Measurements from ENCODE around the gene ZNF714. TPM values are rescaled to one million over a fixed set of nuclear protein-coding genes. Genes with fewer than 3 reads are reported as not detected.

Gene ZNF714
- total and polyA plus RNA-seq, 2 donors from 2014 or later = 2.0 to 8.8 TPM

DNA sequence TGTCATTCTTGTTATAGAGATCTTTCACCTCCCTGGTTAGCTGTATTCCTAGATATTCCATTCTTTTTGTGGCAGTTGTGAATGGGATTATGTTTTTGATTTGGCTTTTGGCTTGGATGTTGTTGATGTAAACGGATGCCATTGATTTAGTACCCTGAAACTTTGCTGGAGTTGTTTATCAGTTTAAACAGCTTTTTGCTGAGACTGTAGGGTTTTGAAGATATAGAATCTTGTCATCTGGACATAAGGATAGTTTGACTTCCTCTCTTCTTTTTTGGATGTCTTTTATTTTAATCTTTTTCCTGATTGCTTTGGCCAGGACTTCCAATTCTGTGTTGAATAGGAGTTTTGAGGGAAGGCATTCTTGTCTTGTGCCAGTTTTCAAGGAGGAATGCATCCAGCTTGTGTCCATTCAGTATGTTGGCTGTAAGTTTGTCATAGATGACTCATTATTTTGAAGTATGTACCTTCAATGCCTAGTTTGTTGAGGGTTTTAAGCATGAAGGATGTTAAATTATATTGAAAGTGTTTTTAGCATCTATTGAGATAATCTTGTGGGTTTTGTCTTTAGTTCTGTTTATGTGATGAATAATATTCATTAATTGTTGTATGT, 76.6 kb downstream of the ZNF714 start:
- no peaks in the 10 kb centered on the region for H3K9me3 ChIP-seq (ENCODE audit: control insufficient read depth in 2 of 3, insufficient read depth in 1 of 3, low read length in 3 of 3)
- H3K4me3 ChIP-seq (ENCODE audit: low read length in 3 of 3) = no peak overlapping the region
- no peaks in the 10 kb centered on the region for H3K27me3 ChIP-seq (ENCODE audit: control insufficient read depth, insufficient read depth, low read length)
- H3K27ac ChIP-seq (ENCODE audit: low read depth in 2 of 2, low read length in 2 of 2) = no peak overlapping the region
- no peaks in the 10 kb centered on the region for H3K4me1 ChIP-seq (ENCODE audit: control insufficient read depth in 2 of 3, insufficient read depth in 2 of 3, low read depth in 1 of 3, low read length in 3 of 3)
- FAIRE-seq (no peak), DNase-seq (no peak)
- intact Hi-C loops (cut with DNase I) = no loop called here
- peaks cover 0 to 2% (median 0%) of the 10 kb centered on the region in 3 donors for H3K36me3 ChIP-seq (ENCODE audit: control insufficient read depth in 2 of 3, insufficient read depth in 3 of 3, low read length in 3 of 3)
- H3K9ac ChIP-seq (ENCODE audit: low read length in 3 of 3) = no peak overlapping the region
- TF ChIP-seq, protein P1, sequence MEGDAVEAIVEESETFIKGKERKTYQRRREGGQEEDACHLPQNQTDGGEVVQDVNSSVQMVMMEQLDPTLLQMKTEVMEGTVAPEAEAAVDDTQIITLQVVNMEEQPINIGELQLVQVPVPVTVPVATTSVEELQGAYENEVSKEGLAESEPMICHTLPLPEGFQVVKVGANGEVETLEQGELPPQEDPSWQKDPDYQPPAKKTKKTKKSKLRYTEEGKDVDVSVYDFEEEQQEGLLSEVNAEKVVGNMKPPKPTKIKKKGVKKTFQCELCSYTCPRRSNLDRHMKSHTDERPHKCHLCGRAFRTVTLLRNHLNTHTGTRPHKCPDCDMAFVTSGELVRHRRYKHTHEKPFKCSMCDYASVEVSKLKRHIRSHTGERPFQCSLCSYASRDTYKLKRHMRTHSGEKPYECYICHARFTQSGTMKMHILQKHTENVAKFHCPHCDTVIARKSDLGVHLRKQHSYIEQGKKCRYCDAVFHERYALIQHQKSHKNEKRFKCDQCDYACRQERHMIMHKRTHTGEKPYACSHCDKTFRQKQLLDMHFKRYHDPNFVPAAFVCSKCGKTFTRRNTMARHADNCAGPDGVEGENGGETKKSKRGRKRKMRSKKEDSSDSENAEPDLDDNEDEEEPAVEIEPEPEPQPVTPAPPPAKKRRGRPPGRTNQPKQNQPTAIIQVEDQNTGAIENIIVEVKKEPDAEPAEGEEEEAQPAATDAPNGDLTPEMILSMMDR (IDR thresholded peaks at IDR 0.05; ENCODE audit: borderline replicate concordance, extremely low read depth, insufficient read depth) = no peak

DNA sequence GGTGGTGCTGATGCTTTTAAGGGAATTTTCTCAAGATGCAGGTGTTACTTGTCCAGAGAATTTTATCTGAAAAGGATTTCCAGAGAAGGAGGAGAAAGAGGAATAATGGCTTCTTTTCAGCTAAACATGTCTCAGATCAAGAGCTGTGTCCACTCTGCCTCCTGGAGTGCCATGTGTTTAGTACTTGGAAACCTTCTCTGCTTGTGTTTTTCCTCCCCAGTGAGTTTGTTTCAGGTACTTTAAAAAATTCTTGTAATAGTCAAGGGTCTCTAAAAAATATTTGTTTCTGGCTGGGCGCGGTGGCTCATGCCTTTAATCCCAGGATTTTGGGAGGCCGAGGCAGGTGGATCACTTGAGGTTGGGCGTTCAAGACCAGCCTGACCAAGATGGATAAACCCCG, 82.5 kb downstream of the ZNF714 start:
- peaks cover 0 to 1% (median 0%) of the 10 kb centered on the region in 3 donors for H3K36me3 ChIP-seq (ENCODE audit: control insufficient read depth in 2 of 3, insufficient read depth in 3 of 3, low read length in 3 of 3)
- H3K27me3 ChIP-seq (ENCODE audit: control insufficient read depth, insufficient read depth, low read length) = no peaks in the 10 kb centered on the region
- H3K9ac ChIP-seq (ENCODE audit: low read length in 3 of 3) = no peak overlapping the region
- H3K4me3 ChIP-seq (ENCODE audit: low read length in 3 of 3) = no peak overlapping the region
- FAIRE-seq (no peak), DNase-seq (no peak)
- TF ChIP-seq, protein P1 (IDR thresholded peaks at IDR 0.05; ENCODE audit: borderline replicate concordance, extremely low read depth, insufficient read depth) = no peak
- H3K4me1 ChIP-seq (ENCODE audit: control insufficient read depth in 2 of 3, insufficient read depth in 2 of 3, low read depth in 1 of 3, low read length in 3 of 3) = no peaks in the 10 kb centered on the region
- no peaks in the 10 kb centered on the region for H3K9me3 ChIP-seq (ENCODE audit: control insufficient read depth in 2 of 3, insufficient read depth in 1 of 3, low read length in 3 of 3)
- H3K27ac ChIP-seq (ENCODE audit: low read depth in 2 of 2, low read length in 2 of 2) = no peak overlapping the region
- intact Hi-C loops (cut with DNase I) = no loop called here

DNA sequence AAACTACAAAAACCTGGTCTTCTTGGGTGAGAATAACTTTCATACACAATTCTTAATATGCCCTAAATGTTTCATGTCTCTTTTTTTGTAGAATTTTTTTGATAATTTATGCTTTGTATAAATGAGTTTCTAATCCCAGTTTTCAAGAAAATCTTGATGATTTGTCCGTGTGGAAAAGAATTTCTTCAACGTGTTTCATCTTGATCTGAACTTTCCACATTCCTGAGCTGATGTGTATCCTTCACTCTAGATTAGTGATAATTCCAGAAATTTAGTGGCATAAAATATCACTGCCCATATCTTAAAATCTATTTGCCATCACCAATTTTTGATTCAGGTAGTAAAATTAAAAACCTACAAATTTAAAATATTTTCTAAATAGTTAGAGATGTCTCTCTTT, 84.4 kb downstream of the ZNF714 start:
- Histone ChIP-seq H3K27ac (ENCODE audit: low read depth in 2 of 2, low read length in 2 of 2) (no peak overlapping the region), H3K9ac (ENCODE audit: low read length in 3 of 3) (no peak overlapping the region), H3K4me3 (ENCODE audit: low read length in 3 of 3) (no peak overlapping the region), H3K27me3 (ENCODE audit: control insufficient read depth, insufficient read depth, low read length) (no peaks in the 10 kb centered on the region), H3K9me3 (ENCODE audit: control insufficient read depth in 2 of 3, insufficient read depth in 1 of 3, low read length in 3 of 3) (no peaks in the 10 kb centered on the region), H3K4me1 (ENCODE audit: control insufficient read depth in 2 of 3, insufficient read depth in 2 of 3, low read depth in 1 of 3, low read length in 3 of 3) (no peaks in the 10 kb centered on the region), H3K36me3 (ENCODE audit: control insufficient read depth in 2 of 3, insufficient read depth in 3 of 3, low read length in 3 of 3) (peaks cover 0 to 2% (median 0%) of the 10 kb centered on the region in 3 donors)
- FAIRE-seq (no peak), DNase-seq (no peak)
- TF ChIP-seq, protein P1 (IDR thresholded peaks at IDR 0.05; ENCODE audit: borderline replicate concordance, extremely low read depth, insufficient read depth) = no peak
- intact Hi-C loops (cut with DNase I) = no loop called here

Other genes with a start within 250 kb of the ZNF714 start
- 7.6 TPM for gene ZNF85, start 159.0 kb upstream of the ZNF714 start, total RNA-seq
- 4.6 TPM for gene ZNF85, start 159.0 kb upstream of the ZNF714 start, polyA plus RNA-seq (ENCODE audit: insufficient read depth, low read depth, low replicate concordance)
- gene ZNF430, start 61.5 kb upstream of the ZNF714 start, total RNA-seq = 18.0 TPM
- gene ZNF430, start 61.5 kb upstream of the ZNF714 start, polyA plus RNA-seq (ENCODE audit: insufficient read depth, low read depth, low replicate concordance) = 1.8 TPM
- gene ZNF431, start 59.8 kb downstream of the ZNF714 start, total RNA-seq = 17.2 TPM
- 4.2 TPM for gene ZNF431, start 59.8 kb downstream of the ZNF714 start, polyA plus RNA-seq (ENCODE audit: insufficient read depth, low read depth, low replicate concordance)
- 16.5 TPM for gene ZNF708, start 247.2 kb downstream of the ZNF714 start, total RNA-seq
- 2.1 TPM for gene ZNF708, start 247.2 kb downstream of the ZNF714 start, polyA plus RNA-seq (ENCODE audit: insufficient read depth, low read depth, low replicate concordance)

Measured in kidney (tissue), 14 donors.